IPS-20b (cell line): ENCODE measurements around the gene RCAN1.

Experiments used
- H3K27ac ChIP-seq: one replicate; pipeline ENCODE4 v1.5.1; 2013; ENCODE audit warnings: low read length
- H3K27me3 ChIP-seq: 2 replicates; pipeline ENCODE4 v1.6.1; 2013; ENCODE audit warnings: mild to moderate bottlenecking, low read length, inconsistent platforms; ENCODE audit not compliant: insufficient read depth
- H3K36me3 ChIP-seq: 2 replicates; pipeline ENCODE4 v1.6.1; 2013; ENCODE audit warnings: low read depth, mild to moderate bottlenecking, inconsistent platforms, low read length, moderate library complexity; ENCODE audit not compliant: insufficient read depth
- H3K4me1 ChIP-seq: 2 replicates; pipeline ENCODE4 v1.6.1; 2013; ENCODE audit warnings: mild to moderate bottlenecking, control low read depth, inconsistent platforms, low read length, moderate library complexity; ENCODE audit not compliant: insufficient read depth
- H3K4me3 ChIP-seq: 2 replicates; pipeline ENCODE4 v1.5.1; 2013; ENCODE audit warnings: mild to moderate bottlenecking, low read length, inconsistent platforms
- H3K9ac ChIP-seq: 2 replicates; pipeline ENCODE4 v1.6.1; 2013; ENCODE audit warnings: low read depth, mild to moderate bottlenecking, inconsistent platforms, low read length, moderate library complexity
- H3K9me3 ChIP-seq: 2 replicates; pipeline ENCODE4 v1.6.1; 2013; ENCODE audit warnings: mild to moderate bottlenecking, low read depth, low read length, inconsistent platforms; ENCODE audit not compliant: insufficient read depth

Gene RCAN1

DNA sequence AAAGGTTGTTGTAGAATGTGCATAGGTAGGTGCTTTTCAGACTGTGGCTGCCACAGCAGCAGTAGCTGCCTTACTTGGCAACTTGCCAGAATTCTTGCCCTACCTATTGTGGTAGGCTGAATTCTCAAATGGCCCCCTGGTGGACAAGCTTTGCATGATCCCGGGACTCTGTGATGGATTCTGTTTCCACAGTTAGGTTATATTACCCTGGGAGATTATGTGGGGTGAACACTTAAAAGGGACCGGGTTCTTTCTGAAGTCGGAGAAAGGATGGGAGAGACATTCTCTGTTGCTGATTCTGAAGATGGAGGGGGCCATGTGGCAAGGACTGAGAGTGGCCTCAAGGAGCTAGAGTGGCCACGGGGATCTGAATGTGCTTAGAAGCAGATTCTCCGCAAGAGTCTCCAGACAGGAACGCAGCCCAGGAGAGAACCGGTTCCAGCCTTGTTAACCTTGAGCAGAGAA lies 70.8 kb downstream of the RCAN1 start:
- Histone ChIP-seq H3K9me3 (no peaks in the 10 kb centered on the region), H3K36me3 (no peaks in the 10 kb centered on the region), H3K4me1 (peaks cover 11% of the 10 kb centered on the region), H3K27me3 (no peaks in the 10 kb centered on the region), H3K9ac (no peak overlapping the region), H3K27ac (no peak overlapping the region), H3K4me3 (no peak overlapping the region)

DNA sequence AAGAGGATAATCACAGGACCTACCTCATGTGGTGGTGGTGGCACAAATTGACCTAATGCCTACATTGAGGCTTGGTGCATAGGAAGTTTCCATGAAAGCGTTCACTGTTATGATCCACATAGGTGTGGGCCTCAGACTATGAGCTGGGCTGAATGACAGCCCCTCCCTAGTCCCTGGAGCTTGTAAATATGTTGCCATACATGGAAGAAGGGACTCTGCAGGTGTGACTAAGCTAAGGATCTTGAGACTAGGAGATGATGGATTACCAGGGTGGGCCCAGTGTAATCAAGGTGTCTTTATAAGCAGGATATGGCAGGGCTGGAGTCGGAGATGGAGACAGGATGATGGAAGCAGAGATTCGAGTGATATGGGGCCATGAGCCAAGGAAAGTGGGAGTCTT lies 71.9 kb downstream of the RCAN1 start:
- Histone ChIP-seq H3K4me3 (no peak overlapping the region), H3K36me3 (no peaks in the 10 kb centered on the region), H3K27ac (no peak overlapping the region), H3K4me1 (peaks cover 11% of the 10 kb centered on the region), H3K9me3 (no peaks in the 10 kb centered on the region), H3K27me3 (no peaks in the 10 kb centered on the region), H3K9ac (no peak overlapping the region)

DNA sequence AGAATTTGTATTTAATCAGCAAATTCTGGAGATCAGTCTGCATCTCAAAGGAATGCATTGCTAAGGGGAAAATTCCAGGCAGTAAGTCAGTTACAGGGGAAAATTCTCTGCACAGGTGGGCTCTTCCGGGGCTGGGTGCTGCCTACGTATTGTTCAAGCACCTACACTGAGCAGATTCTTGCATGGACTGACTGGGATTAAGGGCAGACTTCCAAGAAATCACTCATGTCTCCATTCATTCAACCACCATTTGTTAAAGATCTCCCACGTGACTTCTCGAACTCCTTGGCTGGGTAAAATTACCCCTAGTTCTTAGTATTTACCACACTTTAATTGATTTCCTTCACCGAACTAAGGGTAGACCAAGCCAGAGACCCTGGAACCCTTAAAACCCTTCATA lies 74.7 kb downstream of the RCAN1 start:
- H3K36me3 ChIP-seq = no peaks in the 10 kb centered on the region
- no peak overlapping the region for H3K9ac ChIP-seq
- H3K4me1 ChIP-seq = peaks cover 2% of the 10 kb centered on the region
- H3K4me3 ChIP-seq = no peak overlapping the region
- no peaks in the 10 kb centered on the region for H3K9me3 ChIP-seq
- H3K27me3 ChIP-seq = no peaks in the 10 kb centered on the region
- no peak overlapping the region for H3K27ac ChIP-seq

DNA sequence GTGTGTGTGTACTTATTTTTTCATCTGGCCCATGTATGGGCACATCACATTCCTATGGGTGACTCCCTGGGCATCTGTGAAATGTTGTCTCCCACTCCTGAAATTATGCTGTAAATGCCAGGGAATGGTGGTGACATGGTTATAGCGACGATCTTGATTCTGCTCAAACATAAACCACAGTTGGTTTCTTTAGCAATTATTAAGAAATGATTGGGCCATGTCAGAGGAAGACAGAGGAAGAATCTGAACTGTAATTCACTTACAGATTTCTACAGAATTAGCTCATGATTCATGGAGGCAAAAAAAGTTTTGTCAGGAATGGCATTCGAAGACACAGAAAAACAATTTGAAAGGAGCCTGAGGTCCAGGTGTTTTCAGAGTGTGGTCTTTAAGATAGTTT lies 77.1 kb downstream of the RCAN1 start:
- no peak overlapping the region for H3K9ac ChIP-seq
- H3K36me3 ChIP-seq = no peaks in the 10 kb centered on the region
- H3K27me3 ChIP-seq = no peaks in the 10 kb centered on the region
- no peak overlapping the region for H3K4me3 ChIP-seq
- no peaks in the 10 kb centered on the region for H3K4me1 ChIP-seq
- H3K27ac ChIP-seq = no peak overlapping the region
- no peaks in the 10 kb centered on the region for H3K9me3 ChIP-seq

- no peaks in the 10 kb centered on the region for H3K9me3 ChIP-seq
These were observed 78.1 kb downstream of the RCAN1 start for GRCh38 chr21:34536820-34537219.

DNA sequence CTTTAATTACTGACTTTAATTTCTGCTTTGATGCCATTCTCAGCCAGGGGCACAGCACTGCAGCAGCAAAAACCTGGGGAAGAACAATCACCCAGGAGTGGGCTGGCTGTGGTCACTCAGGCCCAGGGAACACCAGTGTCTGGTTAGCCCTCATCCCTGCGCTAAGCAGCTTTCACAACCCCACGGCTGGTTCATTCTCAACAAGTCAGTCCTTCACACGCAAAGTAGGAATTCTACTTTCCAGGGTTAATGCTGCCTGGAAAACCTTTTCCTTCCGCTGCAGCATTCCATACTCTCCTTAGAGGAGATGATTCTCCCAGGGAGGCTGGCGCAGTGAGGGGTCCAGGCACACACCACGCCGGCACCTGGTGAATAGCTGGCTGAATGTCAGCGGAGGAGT lies 78.6 kb downstream of the RCAN1 start:
- Histone ChIP-seq H3K9me3 (no peaks in the 10 kb centered on the region), H3K27me3 (no peaks in the 10 kb centered on the region), H3K4me3 (no peak overlapping the region), H3K4me1 (no peaks in the 10 kb centered on the region), H3K27ac (no peak overlapping the region), H3K36me3 (no peaks in the 10 kb centered on the region), H3K9ac (no peak overlapping the region)

More at GRCh38 chr21:34536820-34537219, 78.1 kb downstream of the RCAN1 start:
- no peaks in the 10 kb centered on the region for H3K27me3 ChIP-seq
- H3K36me3 ChIP-seq = no peaks in the 10 kb centered on the region
- H3K9ac ChIP-seq = no peak overlapping the region
- no peaks in the 10 kb centered on the region for H3K4me1 ChIP-seq
- H3K27ac ChIP-seq = no peak overlapping the region
- no peak overlapping the region for H3K4me3 ChIP-seq

- H3K9ac ChIP-seq = no peak overlapping the region
- H3K4me3 ChIP-seq = no peak overlapping the region
- no peaks in the 10 kb centered on the region for H3K36me3 ChIP-seq
- no peak overlapping the region for H3K27ac ChIP-seq
- H3K9me3 ChIP-seq = no peaks in the 10 kb centered on the region
- H3K4me1 ChIP-seq = no peaks in the 10 kb centered on the region
- H3K27me3 ChIP-seq = no peaks in the 10 kb centered on the region
These were observed 79.0 kb downstream of the RCAN1 start for GRCh38 chr21:34535886-34536285.

GRCh38 chr21:34534522-34534921 lies 80.4 kb downstream of the RCAN1 start:
- H3K36me3 ChIP-seq = no peaks in the 10 kb centered on the region
- no peaks in the 10 kb centered on the region for H3K4me1 ChIP-seq
- no peak overlapping the region for H3K9ac ChIP-seq
- H3K27ac ChIP-seq = no peak overlapping the region
- no peak overlapping the region for H3K4me3 ChIP-seq
- H3K9me3 ChIP-seq = no peaks in the 10 kb centered on the region
- H3K27me3 ChIP-seq = no peaks in the 10 kb centered on the region

- no peak overlapping the region for H3K9ac ChIP-seq
- no peaks in the 10 kb centered on the region for H3K27me3 ChIP-seq
- H3K27ac ChIP-seq = no peak overlapping the region
- H3K36me3 ChIP-seq = no peaks in the 10 kb centered on the region
- H3K4me3 ChIP-seq = no peak overlapping the region
- no peaks in the 10 kb centered on the region for H3K9me3 ChIP-seq
- H3K4me1 ChIP-seq = no peaks in the 10 kb centered on the region
These were observed 81.0 kb downstream of the RCAN1 start for GRCh38 chr21:34533938-34534337.

- peaks cover 4% of the 10 kb centered on the region; the same call in 1 of the 2 replicates for H3K4me1 ChIP-seq
- H3K9ac ChIP-seq = no peak overlapping the region
- H3K27me3 ChIP-seq = no peaks in the 10 kb centered on the region
- no peaks in the 10 kb centered on the region for H3K9me3 ChIP-seq
- H3K36me3 ChIP-seq = no peaks in the 10 kb centered on the region
- no peak overlapping the region for H3K27ac ChIP-seq
- H3K4me3 ChIP-seq = no peak overlapping the region
These were observed 83.5 kb downstream of the RCAN1 start for GRCh38 chr21:34531399-34531798.

DNA sequence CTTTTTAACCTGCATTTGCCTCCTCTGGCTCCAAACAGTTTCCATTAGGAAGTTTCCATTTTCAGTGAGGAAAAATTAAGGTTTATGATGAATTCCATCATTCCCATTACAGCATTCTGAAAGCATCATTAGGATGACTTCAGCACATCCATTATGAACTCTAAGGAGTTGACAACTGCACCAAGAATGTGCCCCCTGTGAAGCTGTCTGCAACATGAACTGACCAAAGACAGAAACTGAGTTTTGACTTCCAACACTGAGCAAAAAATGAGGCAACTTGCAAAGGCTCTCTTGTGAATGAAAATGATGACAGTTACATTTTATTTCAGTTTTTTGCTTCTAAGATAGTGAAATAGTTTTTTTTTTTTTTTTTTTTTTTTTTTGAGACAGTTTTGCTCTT lies 84.7 kb downstream of the RCAN1 start:
- H3K4me3 ChIP-seq = no peak overlapping the region
- H3K9me3 ChIP-seq = no peaks in the 10 kb centered on the region
- no peaks in the 10 kb centered on the region for H3K36me3 ChIP-seq
- H3K9ac ChIP-seq = no peak overlapping the region
- no peak overlapping the region for H3K27ac ChIP-seq
- H3K4me1 ChIP-seq = peaks cover 15% of the 10 kb centered on the region
- peaks cover 5% of the 10 kb centered on the region; the same call in 1 of the 2 replicates for H3K27me3 ChIP-seq

GRCh38 chr21:34528131-34528561 lies 86.8 kb downstream of the RCAN1 start:
- Histone ChIP-seq H3K9me3 (no peaks in the 10 kb centered on the region), H3K9ac (no peak overlapping the region), H3K27ac (no peak overlapping the region), H3K4me1 (peaks cover 26% of the 10 kb centered on the region), H3K36me3 (no peaks in the 10 kb centered on the region), H3K4me3 (no peak overlapping the region), H3K27me3 (peaks cover 17% of the 10 kb centered on the region; the same call in 1 of the 2 replicates)
